Gastrocnemius medialis (tissue), 4 donors: ENCODE data around the gene LMO1.

Experiments used
- POLR2A ChIP-seq, 2 donors: fragments of 450-650 bp; IDR thresholded peaks; one replicate each; pipeline ENCODE4 v1.6.1; 2017; ENCODE audit warnings: antibody characterized with exemption in 2 of 2, mild to moderate bottlenecking in 2 of 2, moderate library complexity in 2 of 2
- TF ChIP-seq, protein P1 (sequence below), 5 experiments: fragments of 450-650 bp in 3 of 5; fragments of 200-600 bp in 2 of 5; sonication (generic) in 2 of 5; IDR thresholded peaks in 4 of 5; conservative IDR thresholded peaks in 1 of 5; 1 replicate in 4 of 5; 2 replicates in 1 of 5; pipeline ENCODE4 v1.5.1; 2016 to 2019; ENCODE audit warnings: antibody characterized with exemption in 5 of 5, mild to moderate bottlenecking in 3 of 5, moderate library complexity in 3 of 5

DNA sequence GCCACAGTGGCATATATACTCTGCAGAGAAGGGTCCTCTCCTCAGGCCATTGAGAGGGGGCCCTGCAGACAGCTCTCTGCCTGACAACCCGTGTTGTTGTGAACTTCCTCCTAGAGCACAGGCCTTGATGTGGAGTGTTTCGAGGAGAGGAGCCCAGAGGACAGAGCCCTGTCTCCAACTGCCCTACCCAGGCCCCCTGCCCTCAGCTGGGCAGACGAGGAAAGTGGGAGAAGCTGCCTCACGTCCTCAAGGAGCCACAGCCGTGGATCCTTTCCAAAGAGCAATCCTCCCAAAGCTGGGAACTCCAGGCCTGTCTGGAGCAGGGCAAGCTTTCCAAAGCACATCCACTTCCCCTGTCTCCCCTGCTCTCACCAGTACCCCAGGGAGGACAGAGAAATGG is 10.7 kb downstream of the LMO1 start:
- no peak for TF ChIP-seq POLR2A (IDR thresholded peaks at IDR 0.05)
- TF ChIP-seq, protein P1, sequence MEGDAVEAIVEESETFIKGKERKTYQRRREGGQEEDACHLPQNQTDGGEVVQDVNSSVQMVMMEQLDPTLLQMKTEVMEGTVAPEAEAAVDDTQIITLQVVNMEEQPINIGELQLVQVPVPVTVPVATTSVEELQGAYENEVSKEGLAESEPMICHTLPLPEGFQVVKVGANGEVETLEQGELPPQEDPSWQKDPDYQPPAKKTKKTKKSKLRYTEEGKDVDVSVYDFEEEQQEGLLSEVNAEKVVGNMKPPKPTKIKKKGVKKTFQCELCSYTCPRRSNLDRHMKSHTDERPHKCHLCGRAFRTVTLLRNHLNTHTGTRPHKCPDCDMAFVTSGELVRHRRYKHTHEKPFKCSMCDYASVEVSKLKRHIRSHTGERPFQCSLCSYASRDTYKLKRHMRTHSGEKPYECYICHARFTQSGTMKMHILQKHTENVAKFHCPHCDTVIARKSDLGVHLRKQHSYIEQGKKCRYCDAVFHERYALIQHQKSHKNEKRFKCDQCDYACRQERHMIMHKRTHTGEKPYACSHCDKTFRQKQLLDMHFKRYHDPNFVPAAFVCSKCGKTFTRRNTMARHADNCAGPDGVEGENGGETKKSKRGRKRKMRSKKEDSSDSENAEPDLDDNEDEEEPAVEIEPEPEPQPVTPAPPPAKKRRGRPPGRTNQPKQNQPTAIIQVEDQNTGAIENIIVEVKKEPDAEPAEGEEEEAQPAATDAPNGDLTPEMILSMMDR (IDR thresholded peaks at IDR 0.05 in 4 of 5, conservative IDR thresholded peaks at IDR 0.05 in 1 of 5): no peak
